ENCODE measurements around the gene RPL15.

RPL15 gene

DNA sequence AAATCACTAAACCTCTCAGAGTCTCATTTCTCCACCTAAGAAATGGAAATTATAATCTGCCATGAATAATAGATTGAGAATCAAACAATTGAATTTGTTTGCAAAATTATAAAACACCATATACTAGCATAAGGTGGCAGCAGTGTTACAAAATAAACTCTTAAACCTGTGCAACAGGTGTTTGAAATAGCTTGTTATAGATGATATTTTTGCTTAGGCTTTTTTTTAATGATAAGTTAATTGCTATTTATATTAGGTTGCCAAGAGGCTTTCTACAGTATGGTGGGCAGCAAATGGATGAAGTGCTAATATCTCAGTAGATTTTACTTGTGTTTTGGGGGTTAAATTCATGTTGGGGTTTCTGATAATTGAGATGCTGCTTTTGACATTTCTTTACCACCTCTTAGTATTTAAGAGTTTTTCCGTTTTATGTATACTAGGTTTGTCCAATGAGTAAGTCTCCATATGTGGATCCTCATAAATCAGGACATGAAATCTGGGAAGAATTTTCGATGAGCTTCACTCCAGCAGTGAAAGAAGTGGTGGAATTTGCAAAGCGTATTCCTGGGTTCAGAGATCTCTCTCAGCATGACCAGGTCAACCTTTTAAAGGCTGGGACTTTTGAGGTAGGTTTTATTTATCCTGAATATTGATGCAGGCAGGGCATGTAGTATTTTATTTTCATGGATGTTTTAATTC lies 47.8 kb downstream of the RPL15 start:
- no peak for DNase-seq (ENCODE audit: low read depth)

DNA sequence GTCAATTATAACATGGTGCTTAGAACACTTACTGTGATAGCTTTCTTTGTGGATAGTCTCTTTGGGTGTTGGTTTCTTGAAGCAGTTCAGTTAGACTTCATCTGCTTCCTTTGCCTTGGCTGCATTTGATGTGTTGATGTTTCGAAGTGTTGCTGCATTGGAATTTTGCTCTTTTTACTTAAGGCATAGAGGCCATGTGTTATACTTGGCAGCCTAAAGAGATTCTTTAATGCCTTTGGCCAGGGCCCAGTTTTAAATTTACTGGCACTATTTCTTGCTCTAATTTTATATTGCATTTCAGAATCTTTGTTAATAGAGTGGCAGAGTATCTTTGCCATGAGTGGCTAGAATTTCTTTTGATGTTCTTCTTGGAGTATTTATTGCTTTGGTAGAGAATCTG lies 49.4 kb downstream of the RPL15 start:
- DNase-seq (ENCODE audit: low read depth) = no peak

DNA sequence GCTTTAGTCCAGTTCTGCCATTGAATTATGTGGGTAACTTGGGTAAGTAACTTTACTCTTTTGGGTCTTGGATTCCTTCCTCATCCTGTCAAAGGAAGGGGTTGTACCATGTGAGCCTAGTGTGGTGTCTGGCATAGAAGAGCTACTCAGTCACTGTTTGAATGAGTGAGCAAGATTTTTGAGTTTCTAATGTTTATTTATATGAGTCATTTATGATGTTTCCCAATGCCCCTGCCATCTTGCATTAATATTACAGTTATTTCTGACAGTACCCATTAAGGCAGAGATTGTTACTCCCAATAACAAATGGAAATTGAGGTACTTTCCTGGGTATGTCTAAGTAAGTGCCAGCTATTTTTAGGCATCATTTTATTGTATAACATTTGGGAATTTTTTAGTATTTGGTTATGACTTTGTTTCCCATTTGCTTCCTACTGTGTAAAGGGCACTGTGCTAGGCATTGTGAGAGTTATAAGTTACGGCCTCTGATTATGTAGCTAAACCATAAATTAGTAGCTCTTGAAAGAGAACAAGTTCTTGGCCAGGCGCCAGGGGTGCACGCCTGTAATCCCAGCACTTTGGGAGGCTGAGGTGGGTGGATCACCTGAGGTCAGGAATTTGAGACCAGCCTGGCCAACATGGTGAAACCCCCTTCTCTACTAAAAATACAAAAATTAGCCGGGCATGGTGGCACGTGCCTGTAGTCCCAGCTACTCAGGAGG lies 51.7 kb downstream of the RPL15 start:
- no peak for DNase-seq (ENCODE audit: low read depth)

DNA sequence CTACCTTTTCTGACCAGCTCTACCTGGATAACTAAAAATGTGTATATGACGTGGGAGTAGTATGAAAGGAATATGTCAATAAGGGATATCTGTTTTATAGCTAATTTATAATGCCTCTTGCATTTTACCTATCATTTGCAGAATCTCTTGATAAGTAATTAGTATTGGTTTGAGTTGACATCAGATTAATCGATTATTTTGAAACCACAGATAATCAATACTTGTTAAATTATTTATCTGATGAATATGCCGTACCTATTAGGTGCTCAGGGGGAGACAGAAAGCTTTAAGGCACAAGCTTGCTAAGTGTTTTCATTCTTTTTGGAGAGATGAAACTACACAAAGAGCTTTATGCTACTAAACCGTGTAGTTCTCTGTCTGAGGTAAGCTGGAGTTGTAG lies 52.5 kb downstream of the RPL15 start:
- DNase-seq (ENCODE audit: low read depth) = no peak
